Posterior cingulate gyrus (tissue), 11 donors: ENCODE results near the gene TECR.
"Not testable (repeated sequence)": the region's sequence is repeated elsewhere in the genome, so short reads cannot be mapped to it uniquely, and the experiment has no call there.

Source experiments
- DNase-seq, 10 donors: peaks; one replicate each; pipeline versions ENCODE4 v3.0.0 to v3.0.0-alpha.2; 2020 to 2021; ENCODE audit warnings: mixed read lengths in 3 of 10
- intact Hi-C: fragments of 100-400 bp; cut with DNase I; formaldehyde crosslinking; loops from one replicate; pipeline ENCODE4 v1.15.1; 2023

TECR gene, protein sequence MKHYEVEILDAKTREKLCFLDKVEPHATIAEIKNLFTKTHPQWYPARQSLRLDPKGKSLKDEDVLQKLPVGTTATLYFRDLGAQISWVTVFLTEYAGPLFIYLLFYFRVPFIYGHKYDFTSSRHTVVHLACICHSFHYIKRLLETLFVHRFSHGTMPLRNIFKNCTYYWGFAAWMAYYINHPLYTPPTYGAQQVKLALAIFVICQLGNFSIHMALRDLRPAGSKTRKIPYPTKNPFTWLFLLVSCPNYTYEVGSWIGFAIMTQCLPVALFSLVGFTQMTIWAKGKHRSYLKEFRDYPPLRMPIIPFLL

DNA sequence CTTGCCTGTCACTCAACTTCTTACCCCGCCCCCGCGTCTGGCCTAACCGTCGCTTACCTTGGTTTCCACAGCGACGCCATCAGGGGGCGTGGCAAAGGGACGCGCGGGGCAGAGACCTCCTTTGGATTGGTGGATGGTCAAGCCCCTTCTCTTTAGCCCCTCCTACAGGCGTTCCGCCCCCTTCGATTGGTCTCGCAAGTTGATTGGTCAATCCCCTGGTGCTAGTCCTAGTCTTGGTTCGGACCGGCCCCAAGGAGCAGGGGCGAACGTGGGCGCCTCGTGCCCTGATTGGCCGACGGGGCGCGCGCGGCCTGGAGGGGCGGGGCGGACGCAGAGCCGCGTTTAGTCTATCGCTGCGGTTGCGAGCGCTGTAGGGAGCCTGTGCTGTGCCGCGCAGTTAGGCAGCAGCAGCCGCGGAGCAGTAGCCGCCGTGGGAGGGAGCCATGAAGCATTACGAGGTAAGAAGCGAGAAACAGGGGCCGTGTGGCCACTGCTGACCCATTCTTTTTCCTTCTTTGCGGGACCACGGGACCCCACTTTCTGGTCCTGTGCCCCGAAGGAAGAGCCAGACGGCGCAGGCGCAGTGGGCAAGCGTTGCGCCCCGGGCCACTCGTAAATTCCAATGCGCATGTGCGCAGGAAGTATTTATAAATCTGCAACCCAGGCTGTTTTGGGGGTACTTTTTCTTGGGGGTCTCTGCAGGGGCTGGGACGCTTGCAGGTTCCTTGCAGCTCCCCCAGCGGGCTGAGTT lies at the start of gene TECR:
TECR (plus strand) TSS at position 341 of the 751 bp plus-strand sequence; CDS start at position 444, 103 bp downstream.
- peak; percentile 100 for DNase-seq
- intact Hi-C loops: no loop called here

DNA sequence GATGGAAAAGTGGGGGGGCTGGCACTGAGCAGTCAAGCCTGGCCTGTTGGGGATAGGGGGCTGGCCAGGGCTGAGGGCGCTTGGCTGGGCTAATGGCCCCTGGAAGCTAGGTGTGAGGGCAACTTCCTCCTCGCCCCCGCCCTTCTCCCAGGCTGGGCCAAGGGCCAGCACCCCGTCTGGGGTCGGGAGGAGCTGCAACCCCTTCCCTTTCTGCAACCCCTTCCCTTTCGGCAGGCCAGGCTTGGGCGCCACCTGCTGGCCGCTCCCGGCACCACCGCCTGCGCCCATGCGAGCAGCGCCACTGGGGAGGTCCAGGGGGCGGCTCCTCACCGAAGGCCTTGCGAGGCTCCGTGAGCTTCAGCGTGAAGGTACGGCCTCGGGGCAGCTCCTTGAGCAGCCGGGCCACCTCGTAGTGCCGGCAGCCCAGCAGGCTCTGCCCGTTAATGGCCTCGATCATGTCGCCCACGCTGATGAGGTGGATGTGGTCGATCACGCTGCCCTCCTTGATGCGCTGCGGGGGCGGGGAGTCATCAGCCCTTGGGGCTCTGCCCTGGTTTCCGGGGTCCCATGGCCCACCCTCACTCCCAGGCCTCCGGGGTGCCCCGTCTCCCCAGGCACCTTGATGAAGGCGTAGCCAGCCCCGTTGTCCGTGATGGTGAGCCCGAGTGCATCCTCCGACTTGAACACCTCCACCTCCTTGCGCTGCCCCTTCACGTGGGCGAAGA lies 49.3 kb upstream of the TECR start:
- intact Hi-C loops: no loop called here
- DNase-seq: peak in 7 of 10 donors; percentile 39 to 94 (median 59)

DNA sequence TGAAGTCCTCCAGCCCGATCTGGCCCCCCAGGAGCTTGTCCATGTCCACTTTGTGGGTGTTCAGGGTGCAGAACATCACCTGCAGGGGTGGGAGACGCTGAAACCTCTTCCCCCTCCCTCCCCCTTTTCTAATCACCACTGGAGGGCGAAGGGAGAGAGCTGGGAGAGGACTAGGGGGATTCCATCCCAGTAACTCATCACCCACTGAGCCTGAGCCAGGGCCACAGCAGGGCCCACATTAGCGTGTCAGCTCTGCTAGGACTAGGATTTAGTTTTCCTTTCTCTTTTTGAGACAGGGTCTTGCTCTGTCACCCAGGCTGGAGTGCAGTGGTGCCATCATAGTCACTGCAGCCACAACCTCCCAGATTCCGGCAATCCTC lies 48.7 kb upstream of the TECR start:
- intact Hi-C loops: no loop called here
- no peak for DNase-seq

DNA sequence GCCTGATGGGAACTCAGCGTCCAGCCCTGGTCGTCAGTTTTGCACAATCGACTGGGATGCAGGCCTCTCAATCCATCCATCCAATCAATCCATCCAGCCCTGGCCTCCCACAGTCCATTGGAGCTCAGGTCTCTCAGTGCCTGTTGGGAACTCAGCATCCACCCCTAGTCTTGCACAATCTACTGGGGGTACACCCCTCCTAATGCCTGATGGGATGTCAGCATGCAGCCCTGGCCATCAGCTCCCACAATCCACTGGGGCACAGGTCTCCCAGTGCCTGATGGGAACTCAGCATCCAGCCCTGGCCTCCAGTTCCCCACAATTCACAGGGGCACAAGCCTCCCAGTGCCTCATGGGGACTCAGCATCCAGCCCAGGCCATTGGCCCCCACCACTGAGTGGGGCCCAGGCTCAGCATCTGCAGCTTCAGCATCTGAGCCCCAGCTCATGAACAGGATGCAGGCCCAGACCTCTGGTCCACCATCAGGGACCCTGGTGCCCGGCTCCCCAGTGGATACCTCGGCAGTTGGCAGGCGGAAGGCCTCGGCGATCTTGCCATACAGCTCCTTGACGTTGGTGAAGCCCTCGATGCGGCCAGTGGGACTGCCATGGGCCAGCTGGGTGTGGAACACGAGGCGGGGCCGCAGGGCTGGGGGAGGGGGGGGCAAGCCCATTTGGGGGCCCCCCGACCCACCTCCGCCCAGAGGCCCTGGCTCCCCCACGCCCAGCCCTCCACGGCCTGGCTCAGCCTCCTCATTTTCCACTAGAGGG lies 47.0 kb upstream of the TECR start:
- peak in 1 of 10 donors; percentile 72 for DNase-seq
- intact Hi-C loops: no loop called here

DNA sequence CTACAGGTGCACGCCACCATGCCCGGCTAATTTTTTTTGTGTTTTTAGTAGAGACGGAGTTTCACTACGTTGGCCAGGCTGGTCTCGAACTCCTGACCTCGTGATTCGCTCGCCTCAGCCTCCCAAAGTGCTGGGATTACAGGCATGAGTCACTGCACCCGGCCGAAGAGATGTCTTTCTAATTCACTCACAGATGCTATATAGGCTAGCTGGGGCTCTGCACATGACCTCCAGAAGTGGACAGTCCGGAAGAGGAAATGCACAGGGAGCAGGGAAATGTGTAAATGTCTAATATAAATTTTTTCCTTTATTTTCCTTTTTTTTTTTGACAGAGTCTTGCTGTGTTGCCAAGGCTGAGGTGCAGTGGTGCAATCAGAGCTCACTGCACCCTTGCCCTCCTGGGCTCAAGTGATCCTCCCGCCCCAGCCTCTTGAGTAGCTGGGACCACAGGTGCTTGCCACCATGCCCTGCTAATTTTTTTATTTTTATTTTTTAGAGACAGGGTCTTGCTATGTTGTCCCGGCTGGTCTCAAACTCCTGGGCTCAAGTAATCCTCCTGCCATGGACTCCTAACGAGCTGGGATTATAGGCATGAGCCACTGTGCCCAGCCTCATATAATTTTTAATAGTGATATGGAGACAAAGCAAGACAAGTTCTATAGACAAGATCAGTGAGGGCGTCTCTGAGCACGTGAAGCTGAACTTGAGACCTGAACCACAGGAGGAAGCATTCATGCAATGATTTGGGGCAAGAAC lies 41.8 kb upstream of the TECR start:
- no peak for DNase-seq
- intact Hi-C loops: no loop called here

DNA sequence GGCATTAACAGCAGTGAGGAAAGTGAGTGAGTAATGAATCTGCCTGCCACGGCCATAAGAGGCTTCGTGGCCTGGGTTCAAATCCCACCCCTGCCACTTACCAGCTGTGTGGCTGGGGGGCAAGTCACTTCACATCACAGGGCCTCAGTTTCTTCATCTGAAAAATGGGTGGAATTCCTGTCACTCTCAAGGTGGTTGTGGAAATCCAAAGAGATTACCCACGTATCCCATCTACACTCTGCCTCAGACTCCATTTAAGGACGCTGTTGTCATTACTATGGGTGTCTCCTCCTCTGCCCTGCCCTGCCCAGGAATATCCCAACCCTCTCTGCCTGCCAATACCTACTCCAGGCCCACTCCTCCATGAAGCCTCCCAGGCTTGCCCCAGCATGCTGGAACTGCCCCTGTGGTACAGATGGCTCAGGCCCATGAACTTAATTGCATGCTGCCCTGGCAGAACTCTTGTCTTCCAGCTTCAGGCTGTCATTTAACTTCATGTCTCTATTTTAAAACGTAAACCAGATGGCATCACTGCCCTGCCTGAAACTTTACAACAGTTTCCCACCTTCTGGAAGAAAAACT lies 36.5 kb upstream of the TECR start:
- intact Hi-C loops: no loop called here
- no peak for DNase-seq

DNA sequence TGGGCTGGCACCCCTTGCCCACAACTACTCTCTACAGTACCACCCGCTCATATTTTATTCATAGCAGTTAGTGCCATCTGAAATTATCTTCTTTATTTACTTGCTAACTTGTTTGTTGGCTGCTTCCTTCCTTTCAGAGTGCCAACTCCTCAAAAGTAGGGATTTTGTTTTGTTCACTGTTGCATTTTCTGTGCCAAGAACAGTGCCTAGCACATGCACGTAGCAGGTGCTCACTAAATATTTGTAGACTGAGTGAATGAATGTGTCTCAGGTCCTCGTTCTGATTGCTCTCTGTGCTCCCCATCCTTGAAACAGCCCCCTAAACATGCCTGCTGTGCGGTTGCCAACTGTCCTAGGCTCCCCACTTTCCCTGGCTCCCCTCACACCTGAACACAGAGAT lies 35.0 kb upstream of the TECR start:
- intact Hi-C loops: no loop called here
- no peak for DNase-seq

DNA sequence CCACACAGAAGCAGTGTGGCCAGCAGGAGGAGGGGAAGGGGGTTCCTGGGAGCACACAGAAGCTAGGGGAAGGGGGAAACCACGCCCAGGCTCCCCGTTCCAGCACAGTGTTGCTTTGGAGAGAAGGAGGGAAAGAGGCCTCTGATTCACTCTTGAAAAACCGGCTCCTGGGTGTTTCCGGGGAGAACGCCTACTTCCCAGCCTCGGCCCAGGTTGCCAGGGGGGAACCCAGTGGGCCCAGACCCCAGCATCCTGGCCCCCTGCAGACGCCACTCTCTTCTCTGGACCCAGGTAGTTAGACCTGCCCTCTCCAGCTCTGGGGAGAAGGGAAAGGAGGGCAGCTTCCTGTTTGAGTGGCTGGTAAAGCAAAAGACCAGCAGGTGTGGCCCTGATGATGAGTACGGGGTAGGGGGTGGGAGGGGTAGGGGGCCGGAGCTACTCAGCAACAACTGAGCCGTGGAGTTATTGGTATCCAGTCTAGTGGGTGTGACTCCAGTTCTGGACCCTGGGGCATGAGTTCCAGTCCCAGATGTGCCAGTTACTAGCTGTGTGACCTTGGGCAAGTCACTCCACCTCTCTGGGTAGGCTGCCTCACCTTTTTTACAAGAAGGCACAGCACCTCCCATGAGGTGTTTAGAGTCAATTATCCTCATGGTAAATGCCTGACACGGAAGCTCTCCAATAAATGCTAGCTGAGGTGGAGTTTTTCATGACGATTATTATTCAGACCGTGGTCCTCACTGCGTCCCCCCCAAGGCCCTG lies 34.3 kb upstream of the TECR start:
- no peak for DNase-seq

DNA sequence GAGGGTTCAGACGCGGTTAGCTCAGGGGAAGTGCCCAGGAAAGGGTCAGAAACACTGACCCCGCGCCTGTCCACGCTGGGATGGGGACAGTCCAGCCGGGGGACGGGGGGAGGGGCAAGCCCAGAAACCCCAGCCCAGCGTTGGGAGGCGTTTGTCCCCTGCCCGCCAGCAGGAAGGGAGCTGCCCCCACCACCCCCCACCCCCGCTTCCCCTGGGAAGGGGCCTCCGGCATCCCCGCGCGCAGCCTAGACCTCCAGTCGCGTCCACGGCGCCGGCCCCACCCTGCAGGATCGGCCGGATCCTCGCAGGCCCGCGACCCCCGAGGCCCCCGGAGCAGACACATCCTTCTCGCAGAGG lies 33.7 kb upstream of the TECR start:
- DNase-seq: no peak
- intact Hi-C loops: loop anchor here (2.0 kb wide), 1 partner anchor 21 kb away; no protein-coding TSS in a partner anchor

More for the DNA sequence above, 34.3 kb upstream of the TECR start:
- intact Hi-C loops: no loop called here

DNA sequence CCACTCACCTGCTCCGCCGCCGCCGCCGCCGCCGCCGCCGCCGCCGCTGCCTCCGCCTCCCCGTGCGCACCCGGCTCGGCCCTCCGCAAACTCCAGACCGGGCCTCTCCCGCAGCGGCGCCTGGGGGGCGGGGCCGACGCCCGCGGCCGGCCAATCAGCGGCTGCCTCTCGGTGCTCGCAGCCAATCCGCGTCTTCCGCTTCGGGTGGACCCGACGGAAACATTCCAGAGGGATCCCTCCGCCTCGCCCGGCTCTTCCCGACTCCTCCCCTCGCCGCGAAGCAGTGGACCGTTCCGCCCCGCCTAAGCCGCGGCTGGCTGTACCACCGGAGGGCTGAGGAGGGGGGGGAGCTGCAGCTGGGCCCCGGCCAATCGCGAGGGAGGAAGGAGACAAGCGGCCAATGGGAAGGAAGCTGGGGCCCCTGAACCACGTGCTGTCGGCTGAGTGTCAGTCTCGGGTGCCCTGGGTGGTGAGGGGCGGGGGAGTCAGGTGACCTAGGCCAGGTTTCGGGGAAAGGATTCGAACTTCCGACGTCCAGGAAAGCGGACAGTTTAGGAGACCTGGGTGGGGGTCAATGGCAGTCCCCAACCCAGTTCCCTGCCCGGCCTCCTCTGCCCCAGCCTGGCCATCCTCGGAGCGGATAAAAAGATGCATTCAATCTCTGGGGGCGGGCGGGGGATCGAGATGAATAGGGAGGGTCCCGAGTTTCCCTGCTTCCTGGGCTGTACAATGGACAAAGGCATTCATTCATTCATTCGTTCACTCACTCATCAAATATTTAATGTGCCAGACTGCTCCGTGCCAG lies 33.2 kb upstream of the TECR start, which contains the start of gene GIPC1:
GIPC1 (minus strand) TSS at position 99 of the 805 bp plus-strand sequence. CDS start 13,151 bp downstream, outside the sequence.
- peak; percentile 96 to 100 (median 98) for DNase-seq
- intact Hi-C loops: loop anchor here (2.0 kb wide), 1 partner anchor 21 kb away; no protein-coding TSS in a partner anchor

DNA sequence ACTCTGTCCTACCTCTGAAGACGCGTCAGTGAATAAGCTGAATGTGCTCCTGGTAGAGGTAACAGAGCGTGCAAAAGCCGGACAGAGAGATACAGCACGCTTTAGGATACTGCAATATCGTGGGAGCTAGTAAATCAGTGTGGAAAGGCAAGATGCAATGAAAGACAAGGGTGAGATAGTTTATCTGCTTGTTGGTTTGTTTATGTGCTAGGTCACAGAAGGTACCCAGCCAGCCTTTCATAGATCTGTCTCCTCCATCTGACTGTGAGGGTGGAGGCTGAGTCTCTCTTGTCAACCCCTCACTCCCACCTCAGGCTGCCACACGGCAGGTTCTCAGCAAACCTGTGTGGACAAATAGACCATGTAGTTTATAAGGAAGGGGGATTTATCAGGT lies 32.6 kb upstream of the TECR start:
- no peak for DNase-seq
- intact Hi-C loops: loop anchor here (2.0 kb wide), 1 partner anchor 20 kb away; no protein-coding TSS in a partner anchor

DNA sequence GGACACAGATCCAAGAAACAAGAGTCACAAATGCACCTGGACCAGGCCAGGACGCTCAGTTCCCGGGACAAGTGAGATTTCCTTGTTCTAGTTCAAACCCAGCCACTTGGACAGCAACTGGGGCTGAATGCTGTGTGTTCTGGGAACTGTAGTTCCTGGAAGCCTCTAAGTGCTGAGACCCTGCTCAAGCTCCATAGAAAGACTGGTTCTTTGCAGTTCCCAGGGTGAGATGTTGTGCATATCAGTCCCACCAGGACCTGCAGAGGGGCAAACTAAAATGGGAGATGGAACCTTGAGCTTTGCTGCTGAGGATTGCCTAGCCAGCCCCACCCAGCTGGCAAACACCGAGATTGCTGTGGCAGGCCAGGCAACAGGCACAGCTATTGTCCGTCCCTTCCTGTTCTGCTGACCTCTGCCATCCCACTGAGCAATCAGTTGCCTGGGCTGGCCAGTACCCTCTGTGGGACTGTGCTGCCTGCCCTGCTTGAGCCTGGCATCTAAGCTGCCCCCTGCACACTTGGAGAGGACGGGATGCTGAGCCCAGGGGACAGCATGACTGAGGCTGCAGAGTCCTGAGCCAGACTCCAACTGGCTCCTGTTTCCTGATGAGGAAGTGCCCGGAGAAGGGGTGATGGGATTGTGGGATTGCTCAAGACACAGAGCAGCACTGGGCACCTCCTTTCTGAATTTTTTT lies 32.0 kb upstream of the TECR start:
- peak in 8 of 10 donors; percentile 27 to 93 (median 64) for DNase-seq
- intact Hi-C loops: loop anchor here (2.0 kb wide), 1 partner anchor 19 kb away; no protein-coding TSS in a partner anchor

DNA sequence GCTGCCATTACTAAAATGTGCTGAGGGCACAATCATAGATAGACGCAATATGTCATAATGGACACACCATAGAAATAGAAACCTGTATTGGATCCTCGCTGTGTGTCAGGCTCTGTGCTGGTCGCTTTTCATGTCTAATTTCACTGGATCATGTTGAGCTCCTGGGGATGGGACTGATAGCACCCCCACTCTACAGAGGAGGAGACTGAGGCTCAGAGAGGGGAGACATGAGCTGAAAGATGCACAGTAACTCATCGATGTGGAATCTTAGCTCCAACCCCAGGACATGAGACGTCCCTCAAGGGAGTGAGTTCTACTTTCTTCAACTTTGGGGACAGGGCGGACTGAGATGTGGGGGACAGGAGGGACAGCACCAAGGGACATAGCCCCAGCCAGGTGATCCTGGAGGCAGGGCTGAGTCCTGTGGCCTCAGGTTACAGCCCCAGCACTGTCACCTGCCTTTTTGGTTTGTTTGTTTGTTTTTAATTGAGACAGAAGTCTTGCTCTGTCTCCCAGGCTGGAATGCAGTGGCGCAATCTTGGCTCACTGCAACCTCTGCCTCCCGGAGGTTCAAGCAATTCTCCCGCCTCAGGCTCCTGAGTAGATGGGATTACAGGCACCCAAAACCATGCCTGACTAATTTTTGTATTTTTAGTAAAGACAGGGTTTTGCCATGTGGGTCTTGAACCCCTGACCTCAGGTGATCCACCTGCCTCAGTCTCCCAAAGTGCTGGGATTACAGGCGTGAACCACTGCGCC lies 26.9 kb upstream of the TECR start:
- intact Hi-C loops: no loop called here
- DNase-seq: no peak

DNA sequence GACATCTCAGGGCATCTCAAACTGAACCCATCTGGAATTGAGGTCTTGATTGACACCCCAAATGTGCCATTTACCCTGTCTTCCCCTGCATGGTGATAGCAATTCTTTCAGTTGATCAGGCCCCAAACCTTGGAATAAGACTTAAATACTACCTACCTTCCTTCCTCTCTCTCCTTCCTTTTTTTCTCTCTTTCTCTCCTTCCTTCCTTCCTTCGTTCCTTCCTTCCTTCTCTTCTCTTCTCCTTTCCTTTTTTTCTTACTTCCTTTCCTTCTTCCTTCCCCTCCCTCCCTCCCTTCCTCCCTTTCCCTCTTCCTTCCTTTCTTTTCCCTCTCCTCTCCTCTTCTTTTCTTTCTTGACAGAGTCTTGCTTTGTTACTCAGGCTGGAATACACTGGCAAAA lies 26.1 kb upstream of the TECR start:
- DNase-seq: no peak
- intact Hi-C loops: no loop called here

DNA sequence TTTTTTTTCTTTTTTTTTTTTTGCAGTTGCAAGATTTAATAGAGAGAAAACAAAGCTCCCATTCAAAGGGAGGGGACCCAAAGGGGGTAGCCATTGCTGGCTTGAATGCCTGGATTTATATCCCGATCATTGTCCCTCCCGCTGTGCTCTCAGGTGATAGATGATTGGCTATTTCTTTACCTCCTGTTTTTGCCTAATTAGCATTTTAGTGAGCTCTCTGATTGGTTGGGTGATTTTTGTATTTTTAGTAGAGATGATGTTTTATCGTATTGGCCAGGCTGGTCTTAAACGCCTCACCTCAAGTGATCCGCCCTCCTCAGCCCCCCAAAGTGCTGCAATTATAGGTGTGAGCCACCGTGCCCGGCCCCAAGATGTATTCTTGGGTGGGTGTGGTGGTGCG lies 24.8 kb upstream of the TECR start:
- DNase-seq, intact Hi-C loops: not testable (repeated sequence)
